Measurements from ENCODE around the gene OR4N5.

GRCh38 chr14:20177433-20177974 lies 38.9 kb downstream of the OR4N5 start:
- TF ChIP-seq CTCF (conservative IDR thresholded peaks at IDR 0.05; ENCODE audit: low read length) (no peak), EZH2phosphoT487 (IDR thresholded peaks at IDR 0.05; ENCODE audit: borderline replicate concordance, low read depth, low read length) (no peak)

Data from OCI-LY7 (cell line).